HepG2 (cell line): ENCODE results near the gene BRD3. TPM values are rescaled to one million over a fixed set of nuclear protein-coding genes. Genes with fewer than 3 reads are reported as not detected.

Source experiments
- GMEB2 ChIP-seq: IDR thresholded peaks from 2 replicates; pipeline ENCODE4 v1.6.1; 2016; ENCODE audit warnings: missing biosample characterization, missing genetic modification reagents, low read depth
- KIAA2018 ChIP-seq: sonication (generic); formaldehyde crosslinking; IDR thresholded peaks from 2 replicates; pipeline ENCODE4 v1.5.0; 2020; ENCODE audit warnings: mild to moderate bottlenecking, missing genetic modification reagents, borderline replicate concordance
- NFRKB ChIP-seq: fragments of 450-650 bp; IDR thresholded peaks from 2 replicates; pipeline ENCODE4 v1.6.1; 2017
- ZBTB43 ChIP-seq: sonication (generic); formaldehyde crosslinking; conservative IDR thresholded peaks from 2 replicates; pipeline ENCODE4 v1.4.0; 2020; ENCODE audit warnings: missing genetic modification reagents
- polyA plus RNA-seq, 8 experiments: library from polyadenylated mRNA; depleted of rRNA in 3 of 8; stranded (reverse) in 7 of 8; unstranded in 1 of 8; fragments of >200 nt; fragmentation: Illumina TruSeq in 4 of 8; extraction: Trizol in 4 of 8; gene quantifications; 2 replicates each; pipeline versions ENCODE4 v1.2.1 to v1.2.3, GENCODE V29; 2011 to 2016; ENCODE audit warnings: low read depth in 4 of 8, missing spikeins in 1 of 8, mixed read lengths in 1 of 8; ENCODE audit not compliant: insufficient read depth in 1 of 8
- total RNA-seq, 5 experiments: library from RNA; depleted of rRNA; stranded (reverse); fragments of >200 nt; fragmentation: Illumina TruSeq; extraction: Trizol; gene quantifications; 2 replicates each; pipeline ENCODE4 v1.2.3, GENCODE V29; 2016; ENCODE audit warnings: low read depth in 1 of 5

Gene BRD3
- total and polyA plus RNA-seq, 2 of the 13 experiments (the other 11 are each of a cell fraction or from before 2014, with no cell fraction given), result 5.9 to 12.9 TPM

- no peak for TF ChIP-seq KIAA2018 (CRISPR knock-in tag)
- TF ChIP-seq NFRKB, result no peak
- no peak; the same call in 1 of the 2 replicates for TF ChIP-seq ZBTB43 (CRISPR knock-in tag)
- no peak for TF ChIP-seq GMEB2 (CRISPR knock-in tag)
Measured at GRCh38 chr9:134057751-134058701, 9.8 kb downstream of the BRD3 start (continued).
